Measurements from ENCODE around the gene FSHB. TPM values are rescaled to one million over a fixed set of nuclear protein-coding genes. Genes with fewer than 3 reads are reported as not detected.
"Not testable (repeated sequence)": the region's sequence is repeated elsewhere in the genome, so short reads cannot be mapped to it uniquely, and the experiment has no call there.

Gene FSHB
- polyA plus RNA-seq, 1 of the 3 experiments (the other 2 are of a cell fraction) = not detected

GRCh38 chr11:30196400-30197206 is 34.2 kb upstream of the FSHB start:
- H3F3A ChIP-seq (replicated peaks; ENCODE audit: insufficient read depth) = no peaks in the 10 kb centered on the region
- no peak for TF ChIP-seq NFIC (IDR thresholded peaks at IDR 0.05; ENCODE audit: borderline replicate concordance)
- TF ChIP-seq CTCF (IDR thresholded peaks at IDR 0.05) = peak; percentile 85
- peak; percentile 61 for TF ChIP-seq RAD21 (IDR thresholded peaks at IDR 0.05; ENCODE audit: low read length)
- TF ChIP-seq TCF12 (IDR thresholded peaks at IDR 0.05) = no peak
- TF ChIP-seq SMC3 (IDR thresholded peaks at IDR 0.05; ENCODE audit: low read depth, low read length) = peak; percentile 58
- no peaks in the 10 kb centered on the region for H3K4me1 ChIP-seq (ENCODE audit: control insufficient read depth in 1 of 2, insufficient read depth in 2 of 2, low read depth in 1 of 2, low read length in 1 of 2)
- H3K27me3 ChIP-seq (ENCODE audit: insufficient read depth) = no peaks in the 10 kb centered on the region
- no peak overlapping the region for H2AFZ ChIP-seq (ENCODE audit: low read depth)
- ChIA-PET CTCF (interaction anchor here (0.6 to 2.1 kb wide), 31 partner anchors 10 to 1113 kb away, joined by 3 to 10 read pairs (median 4); partner anchors contain the start of genes ARL14EP and FSHB), POLR2A (no interaction called here)
- no peaks in the 10 kb centered on the region for H3K9me3 ChIP-seq
- no peak overlapping the region for H3K27ac ChIP-seq (ENCODE audit: low read depth in 2 of 2, low read length in 1 of 2)
- H3K9ac ChIP-seq = no peak overlapping the region
- no peaks in the 10 kb centered on the region for H4K20me1 ChIP-seq (ENCODE audit: insufficient read depth)
- DNase-seq = peak; percentile 37
- no peaks in the 10 kb centered on the region for H3K9me2 ChIP-seq
- no peak overlapping the region for H3K4me2 ChIP-seq
- no peaks in the 10 kb centered on the region for H3K36me3 ChIP-seq (replicated peaks in 1 of 2; ENCODE audit: control insufficient read depth in 1 of 2, insufficient read depth in 2 of 2, low read length in 1 of 2)
- H3K79me2 ChIP-seq (ENCODE audit: insufficient read depth) = no peaks in the 10 kb centered on the region
- 1% methylated on average over 6 of the region's 6 CpGs for WGBS (ENCODE audit: low lambda C conversion rate)
- no peak overlapping the region; a peak in 1 of 4 replicates for H3K4me3 ChIP-seq (ENCODE audit: low read depth in 2 of 2, low read length in 1 of 2)

GRCh38 chr11:30197869-30198268 is 32.9 kb upstream of the FSHB start:
- Histone ChIP-seq H3F3A (replicated peaks; ENCODE audit: insufficient read depth) (no peaks in the 10 kb centered on the region), H3K4me1 (ENCODE audit: control insufficient read depth in 1 of 2, insufficient read depth in 2 of 2, low read depth in 1 of 2, low read length in 1 of 2) (no peaks in the 10 kb centered on the region), H3K4me3 (ENCODE audit: low read depth in 2 of 2, low read length in 1 of 2) (no peak overlapping the region), H3K79me2 (ENCODE audit: insufficient read depth) (no peaks in the 10 kb centered on the region), H3K4me2 (no peak overlapping the region), H3K27ac (ENCODE audit: low read depth in 2 of 2, low read length in 1 of 2) (no peak overlapping the region), H3K9ac (no peak overlapping the region), H3K36me3 (replicated peaks in 1 of 2; ENCODE audit: control insufficient read depth in 1 of 2, insufficient read depth in 2 of 2, low read length in 1 of 2) (no peaks in the 10 kb centered on the region), H2AFZ (ENCODE audit: low read depth) (no peak overlapping the region), H4K20me1 (ENCODE audit: insufficient read depth) (no peaks in the 10 kb centered on the region), H3K9me2 (no peaks in the 10 kb centered on the region), H3K9me3 (no peaks in the 10 kb centered on the region), H3K27me3 (ENCODE audit: insufficient read depth) (no peaks in the 10 kb centered on the region)
- no peak for TF ChIP-seq FOXM1 (IDR thresholded peaks at IDR 0.05; ENCODE audit: low read depth)
- TF ChIP-seq FOXJ3 (CRISPR knock-in tag; IDR thresholded peaks at IDR 0.05) = no peak
- no peak for TF ChIP-seq EZH2phosphoT487 (IDR thresholded peaks at IDR 0.05; ENCODE audit: borderline replicate concordance, low read depth)
- no peak for TF ChIP-seq ELF1 (IDR thresholded peaks at IDR 0.05)
- TF ChIP-seq MEF2A (IDR thresholded peaks at IDR 0.05; ENCODE audit: borderline replicate concordance, low read depth) = no peak
- TF ChIP-seq GATA2 (CRISPR knock-in tag; IDR thresholded peaks at IDR 0.05) = no peak
- TF ChIP-seq RXRA (IDR thresholded peaks at IDR 0.05; ENCODE audit: borderline replicate concordance, low read depth) = no peak
- TF ChIP-seq SMC3 (IDR thresholded peaks at IDR 0.05; ENCODE audit: low read depth, low read length) = no peak
- no peak for TF ChIP-seq MAX (IDR thresholded peaks at IDR 0.05; ENCODE audit: low read depth)
- no peak for TF ChIP-seq SIN3A (IDR thresholded peaks at IDR 0.05; ENCODE audit: borderline replicate concordance, low read depth, low read length)
- TF ChIP-seq USF1 (IDR thresholded peaks at IDR 0.05; ENCODE audit: borderline replicate concordance, low read depth) = no peak
- TF ChIP-seq TCF12 (IDR thresholded peaks at IDR 0.05) = no peak
- no peak for TF ChIP-seq REST (IDR thresholded peaks at IDR 0.05; ENCODE audit: low read depth, low read length)
- WGBS (ENCODE audit: low lambda C conversion rate) = 40% methylated on average over 2 of the region's 2 CpGs
- ChIA-PET POLR2A (no interaction called here), CTCF (interaction anchor here (2.1 kb wide), 1 partner anchor 64 kb away, joined by 6 read pairs; no protein-coding TSS in a partner anchor)
- no peak for DNase-seq

- H2AFZ ChIP-seq (ENCODE audit: low read depth); CTCF ChIA-PET; POLR2A ChIA-PET; H3K4me1 ChIP-seq (ENCODE audit: control insufficient read depth in 1 of 2, insufficient read depth in 2 of 2, low read depth in 1 of 2, low read length in 1 of 2); H3K27me3 ChIP-seq (ENCODE audit: insufficient read depth); H3K36me3 ChIP-seq (replicated peaks in 1 of 2; ENCODE audit: control insufficient read depth in 1 of 2, insufficient read depth in 2 of 2, low read length in 1 of 2); H3K27ac ChIP-seq (ENCODE audit: low read depth in 2 of 2, low read length in 1 of 2); H3K4me3 ChIP-seq (ENCODE audit: low read depth in 2 of 2, low read length in 1 of 2); DNase-seq; H3F3A ChIP-seq (replicated peaks; ENCODE audit: insufficient read depth); H3K9me3 ChIP-seq; H3K79me2 ChIP-seq (ENCODE audit: insufficient read depth); H3K4me2 ChIP-seq; H4K20me1 ChIP-seq (ENCODE audit: insufficient read depth); H3K9ac ChIP-seq; H3K9me2 ChIP-seq: not testable (repeated sequence)
- WGBS (ENCODE audit: low lambda C conversion rate) = 11% methylated on average over 6 of the region's 6 CpGs
These were observed 27.8 kb upstream of the FSHB start for GRCh38 chr11:30202989-30203388.
